ENCODE results near the gene CDK5RAP2. TPM values are rescaled to one million over a fixed set of nuclear protein-coding genes. Genes with fewer than 3 reads are reported as not detected.

The CDK5RAP2 gene
- total and polyA plus RNA-seq, 2 experiments from 2014 or later, result 23.9 to 30.9 TPM

DNA sequence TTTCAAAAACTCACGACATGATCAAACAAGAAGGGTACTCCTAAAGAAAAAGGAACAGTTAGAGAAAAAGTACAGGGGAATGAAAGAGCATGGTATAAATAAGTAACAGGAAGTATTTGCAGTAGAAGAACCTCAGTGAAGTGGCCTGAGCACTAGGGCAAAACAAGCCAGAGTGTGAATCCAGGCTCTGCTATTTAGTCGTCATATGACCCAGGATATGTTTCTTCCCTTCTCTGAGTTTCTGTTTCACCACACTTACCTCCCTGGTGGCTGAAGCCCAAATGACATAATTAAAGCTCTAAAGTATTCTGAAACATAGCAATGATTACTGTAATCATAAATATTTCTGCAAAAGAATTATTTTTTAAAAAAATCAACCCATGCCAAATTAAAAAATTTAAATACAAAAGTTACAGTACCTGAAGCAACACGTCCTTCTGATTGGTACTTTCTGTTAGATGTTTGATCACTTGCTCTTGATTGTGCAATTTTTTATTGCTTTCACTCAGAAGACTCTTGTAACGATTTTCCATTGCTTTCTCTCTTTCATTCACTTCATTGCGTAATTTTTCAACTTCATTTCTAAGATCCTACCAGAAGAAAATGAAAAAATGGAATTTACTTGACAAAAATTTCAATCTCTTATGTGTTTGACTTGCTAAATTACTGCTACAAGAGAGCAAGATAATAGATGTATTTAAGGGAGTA lies 88.9 kb downstream of the CDK5RAP2 start:
- Histone ChIP-seq H3K9me3 (ENCODE audit: low read depth) (no peaks in the 10 kb centered on the region), H3K27me3 (no peaks in the 10 kb centered on the region), H3K4me2 (no peak overlapping the region), H3K36me3 (replicated peaks; ENCODE audit: insufficient read depth, low read depth) (no peaks in the 10 kb centered on the region), H3K9me2 (replicated peaks; ENCODE audit: insufficient read depth) (no peaks in the 10 kb centered on the region), H4K20me1 (ENCODE audit: insufficient read depth, poor library complexity, severe bottlenecking) (no peaks in the 10 kb centered on the region), H3K4me1 (ENCODE audit: insufficient read depth) (no peaks in the 10 kb centered on the region), H2AFZ (no peak overlapping the region), H3K79me2 (no peaks in the 10 kb centered on the region), H3K4me3 (peak overlapping the region; percentile 15), H3K27ac (peak overlapping the region; percentile 34)
- no peak for DNase-seq (ENCODE audit: low spot score)
- WGBS (ENCODE audit: low lambda C conversion rate, missing lambda C conversion rate), result 88% methylated on average over 5 of the region's 5 CpGs
- TF ChIP-seq EZH2phosphoT487 (IDR thresholded peaks at IDR 0.05; ENCODE audit: low read depth, severe bottlenecking, unreplicated experiment) (no peak), EZH2 (IDR thresholded peaks at IDR 0.05; ENCODE audit: borderline replicate concordance) (no peak)
- TF ChIP-seq, protein P1, sequence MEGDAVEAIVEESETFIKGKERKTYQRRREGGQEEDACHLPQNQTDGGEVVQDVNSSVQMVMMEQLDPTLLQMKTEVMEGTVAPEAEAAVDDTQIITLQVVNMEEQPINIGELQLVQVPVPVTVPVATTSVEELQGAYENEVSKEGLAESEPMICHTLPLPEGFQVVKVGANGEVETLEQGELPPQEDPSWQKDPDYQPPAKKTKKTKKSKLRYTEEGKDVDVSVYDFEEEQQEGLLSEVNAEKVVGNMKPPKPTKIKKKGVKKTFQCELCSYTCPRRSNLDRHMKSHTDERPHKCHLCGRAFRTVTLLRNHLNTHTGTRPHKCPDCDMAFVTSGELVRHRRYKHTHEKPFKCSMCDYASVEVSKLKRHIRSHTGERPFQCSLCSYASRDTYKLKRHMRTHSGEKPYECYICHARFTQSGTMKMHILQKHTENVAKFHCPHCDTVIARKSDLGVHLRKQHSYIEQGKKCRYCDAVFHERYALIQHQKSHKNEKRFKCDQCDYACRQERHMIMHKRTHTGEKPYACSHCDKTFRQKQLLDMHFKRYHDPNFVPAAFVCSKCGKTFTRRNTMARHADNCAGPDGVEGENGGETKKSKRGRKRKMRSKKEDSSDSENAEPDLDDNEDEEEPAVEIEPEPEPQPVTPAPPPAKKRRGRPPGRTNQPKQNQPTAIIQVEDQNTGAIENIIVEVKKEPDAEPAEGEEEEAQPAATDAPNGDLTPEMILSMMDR (IDR thresholded peaks at IDR 0.05; ENCODE audit: poor library complexity), result no peak

DNA sequence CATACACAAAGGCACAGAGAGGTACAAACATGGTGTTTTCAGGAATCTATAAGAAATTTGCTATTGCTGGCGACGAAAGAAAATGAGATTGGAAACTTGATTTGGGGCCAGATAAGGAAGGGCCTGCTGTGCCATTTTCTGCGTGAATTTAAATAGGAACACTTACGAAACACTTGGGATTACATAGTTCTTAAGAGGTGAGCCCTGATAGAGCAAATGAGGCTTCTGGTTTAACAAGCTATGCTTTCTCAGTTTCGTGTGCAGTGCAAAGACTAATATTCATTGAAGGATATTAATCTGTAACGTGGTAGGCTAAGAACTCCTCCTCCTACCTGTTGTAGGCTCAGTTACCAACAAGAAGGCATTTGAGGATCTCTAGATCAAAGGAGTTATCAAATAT lies 93.1 kb downstream of the CDK5RAP2 start:
- Histone ChIP-seq H3K9me3 (ENCODE audit: low read depth) (no peaks in the 10 kb centered on the region), H2AFZ (no peak overlapping the region), H3K27ac (no peak overlapping the region), H3K36me3 (replicated peaks; ENCODE audit: insufficient read depth, low read depth) (no peaks in the 10 kb centered on the region), H3K4me2 (no peak overlapping the region), H3K9me2 (replicated peaks; ENCODE audit: insufficient read depth) (no peaks in the 10 kb centered on the region), H4K20me1 (ENCODE audit: insufficient read depth, poor library complexity, severe bottlenecking) (no peaks in the 10 kb centered on the region), H3K4me1 (ENCODE audit: insufficient read depth) (no peaks in the 10 kb centered on the region), H3K27me3 (no peaks in the 10 kb centered on the region), H3K4me3 (no peak overlapping the region), H3K79me2 (no peaks in the 10 kb centered on the region)
- WGBS (ENCODE audit: low lambda C conversion rate, missing lambda C conversion rate), result 96% methylated on average over 6 of the region's 6 CpGs
- DNase-seq (ENCODE audit: low spot score), result no peak
- TF ChIP-seq EZH2phosphoT487 (IDR thresholded peaks at IDR 0.05; ENCODE audit: low read depth, severe bottlenecking, unreplicated experiment) (no peak), EZH2 (IDR thresholded peaks at IDR 0.05; ENCODE audit: borderline replicate concordance) (no peak)
- TF ChIP-seq, protein P1 (IDR thresholded peaks at IDR 0.05; ENCODE audit: poor library complexity), result no peak

DNA sequence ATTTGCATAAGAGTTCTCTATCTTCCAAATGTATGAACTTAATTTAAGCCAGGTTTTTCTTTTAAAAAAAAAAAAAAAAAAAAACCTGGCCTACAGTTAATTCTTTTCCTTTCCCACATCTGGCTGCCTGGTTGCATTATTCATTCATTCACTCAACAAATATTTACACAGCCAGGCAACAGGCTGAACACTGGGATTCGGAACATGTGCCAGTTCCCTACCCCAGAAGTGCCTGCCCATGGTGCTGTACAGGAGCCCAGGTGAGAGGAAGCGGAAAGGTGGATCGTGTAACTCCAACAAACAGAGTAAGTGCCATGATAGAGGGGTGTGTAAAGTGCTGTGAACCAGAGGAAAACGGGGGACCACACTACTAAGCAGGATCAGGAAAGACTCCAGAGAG lies 93.6 kb downstream of the CDK5RAP2 start:
- Histone ChIP-seq H3K4me1 (ENCODE audit: insufficient read depth) (no peaks in the 10 kb centered on the region), H3K4me3 (no peak overlapping the region), H3K27me3 (no peaks in the 10 kb centered on the region), H3K4me2 (no peak overlapping the region), H4K20me1 (ENCODE audit: insufficient read depth, poor library complexity, severe bottlenecking) (no peaks in the 10 kb centered on the region), H3K9me3 (ENCODE audit: low read depth) (no peaks in the 10 kb centered on the region), H2AFZ (no peak overlapping the region), H3K79me2 (no peaks in the 10 kb centered on the region), H3K36me3 (replicated peaks; ENCODE audit: insufficient read depth, low read depth) (no peaks in the 10 kb centered on the region), H3K27ac (no peak overlapping the region), H3K9me2 (replicated peaks; ENCODE audit: insufficient read depth) (no peaks in the 10 kb centered on the region)
- TF ChIP-seq EZH2 (IDR thresholded peaks at IDR 0.05; ENCODE audit: borderline replicate concordance), result no peak
- TF ChIP-seq, protein P1 (IDR thresholded peaks at IDR 0.05; ENCODE audit: poor library complexity), result no peak
- WGBS (ENCODE audit: low lambda C conversion rate, missing lambda C conversion rate), result 86% methylated on average over 4 of the region's 4 CpGs
- DNase-seq (ENCODE audit: low spot score), result no peak
